Amniotic stem cell (primary cell): ENCODE measurements around the gene FLNB.

Source experiments
- DNase-seq: peaks from one replicate; lab custom pipeline; 2025; lab: John Stamatoyannopoulos, UW

Gene FLNB

DNA sequence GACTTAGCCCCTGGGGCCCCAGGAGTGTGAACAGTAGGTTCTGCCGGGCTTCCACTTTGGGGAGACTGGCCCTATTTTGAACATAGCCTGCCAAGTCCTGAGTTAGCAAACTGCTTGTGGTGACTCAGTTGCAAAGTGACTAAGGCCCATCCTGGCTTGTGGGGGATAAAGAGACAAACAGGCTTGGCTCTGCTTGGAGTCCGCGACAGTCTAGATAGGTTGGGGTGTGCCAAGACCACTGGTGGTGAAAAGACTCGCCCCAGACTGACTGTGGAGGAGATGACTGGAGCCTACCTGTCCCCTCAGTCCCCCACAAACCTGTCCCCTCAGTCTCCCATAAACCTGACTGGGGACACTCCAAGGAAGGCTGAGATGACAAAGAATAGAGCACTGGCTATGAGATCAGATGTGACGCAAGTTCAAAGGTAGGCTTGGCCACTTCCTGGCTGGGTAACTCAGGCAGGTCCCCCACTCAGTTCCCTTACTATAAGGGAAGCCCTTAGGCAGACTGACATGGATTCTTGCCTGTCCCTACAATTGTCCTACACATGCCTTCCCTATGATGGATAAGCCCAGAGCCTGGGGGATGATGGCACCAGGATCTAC is 198.3 kb downstream of the FLNB start:
- no peak for DNase-seq

DNA sequence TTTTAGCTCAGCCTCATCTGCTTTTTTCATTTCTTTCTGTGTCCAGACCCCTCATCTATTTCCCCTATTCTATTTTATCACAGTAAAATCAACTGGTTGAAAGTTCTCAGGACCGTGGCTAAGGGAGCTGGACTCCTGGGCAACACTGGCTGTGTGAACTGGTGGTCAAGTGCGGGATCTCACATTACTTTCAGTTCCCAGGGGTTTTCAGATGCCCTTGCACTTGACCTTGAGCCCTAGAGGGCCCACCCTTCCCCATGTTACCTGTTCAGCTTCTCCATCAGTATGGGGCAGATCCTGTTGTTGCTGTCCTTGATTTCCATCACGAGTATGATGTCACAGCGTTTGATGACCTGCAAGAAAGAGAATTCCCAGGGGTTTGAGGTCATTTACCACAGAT is 199.7 kb downstream of the FLNB start:
- DNase-seq = no peak

DNA sequence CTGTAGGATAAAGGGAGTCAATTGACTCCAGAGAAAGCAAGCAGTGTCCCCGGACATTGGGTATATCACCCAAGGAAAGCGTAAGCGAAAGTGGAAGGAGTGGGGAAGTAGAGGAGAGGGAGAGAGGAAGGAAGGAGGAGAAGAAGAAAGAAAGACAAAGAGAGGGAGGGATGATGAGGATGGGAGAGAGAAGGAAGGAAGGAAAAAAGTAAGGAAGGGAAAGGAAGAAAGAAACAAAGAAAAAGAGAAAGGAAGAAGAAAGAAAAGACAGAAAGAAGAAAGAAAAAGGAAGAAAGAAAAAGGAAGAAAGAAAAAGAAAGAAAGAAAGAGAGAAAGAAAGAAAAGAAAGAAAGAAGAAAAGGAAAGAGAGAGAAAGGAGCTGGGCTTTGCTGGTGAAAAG is 201.7 kb downstream of the FLNB start:
- DNase-seq = no peak

DNA sequence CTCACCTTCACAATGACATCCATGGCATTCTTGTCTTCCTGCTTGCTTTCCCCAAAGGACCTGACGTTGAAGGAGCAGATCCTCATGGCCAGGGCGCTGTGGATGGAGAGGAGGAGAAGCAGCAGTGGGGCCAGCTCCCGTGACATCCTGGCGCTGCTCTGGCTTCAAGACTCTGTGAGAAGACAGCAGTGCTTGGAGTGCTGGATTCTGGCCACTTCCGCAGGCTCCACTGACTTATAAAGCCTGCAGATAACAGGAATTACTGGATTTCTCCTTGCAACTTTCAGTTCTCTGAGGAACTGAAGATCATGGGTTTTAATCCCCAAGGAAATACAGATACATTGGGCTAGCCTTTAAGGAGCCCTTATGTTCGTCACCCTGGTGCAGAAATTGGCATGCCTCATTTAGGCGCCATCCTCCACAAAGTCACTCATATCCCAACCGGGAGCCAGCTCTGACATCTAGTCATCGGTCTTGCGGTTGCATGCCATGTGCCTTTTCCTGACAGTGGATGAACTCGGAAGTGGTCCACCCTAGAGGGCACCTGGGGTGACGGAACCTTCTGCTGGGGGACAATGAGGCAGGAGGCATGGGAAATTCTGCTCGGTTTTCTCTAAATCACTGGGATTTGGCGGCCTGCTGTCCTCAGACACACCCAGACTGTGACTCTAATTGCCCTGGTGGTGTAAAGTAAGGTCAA is 202.7 kb downstream of the FLNB start, which contains the start of gene DNASE1L3:
TSS of gene DNASE1L3 (minus strand) at position 212 of the 700 bp plus-strand sequence. CDS start at position 146, 66 bp downstream.
- DNase-seq = no peak

DNA sequence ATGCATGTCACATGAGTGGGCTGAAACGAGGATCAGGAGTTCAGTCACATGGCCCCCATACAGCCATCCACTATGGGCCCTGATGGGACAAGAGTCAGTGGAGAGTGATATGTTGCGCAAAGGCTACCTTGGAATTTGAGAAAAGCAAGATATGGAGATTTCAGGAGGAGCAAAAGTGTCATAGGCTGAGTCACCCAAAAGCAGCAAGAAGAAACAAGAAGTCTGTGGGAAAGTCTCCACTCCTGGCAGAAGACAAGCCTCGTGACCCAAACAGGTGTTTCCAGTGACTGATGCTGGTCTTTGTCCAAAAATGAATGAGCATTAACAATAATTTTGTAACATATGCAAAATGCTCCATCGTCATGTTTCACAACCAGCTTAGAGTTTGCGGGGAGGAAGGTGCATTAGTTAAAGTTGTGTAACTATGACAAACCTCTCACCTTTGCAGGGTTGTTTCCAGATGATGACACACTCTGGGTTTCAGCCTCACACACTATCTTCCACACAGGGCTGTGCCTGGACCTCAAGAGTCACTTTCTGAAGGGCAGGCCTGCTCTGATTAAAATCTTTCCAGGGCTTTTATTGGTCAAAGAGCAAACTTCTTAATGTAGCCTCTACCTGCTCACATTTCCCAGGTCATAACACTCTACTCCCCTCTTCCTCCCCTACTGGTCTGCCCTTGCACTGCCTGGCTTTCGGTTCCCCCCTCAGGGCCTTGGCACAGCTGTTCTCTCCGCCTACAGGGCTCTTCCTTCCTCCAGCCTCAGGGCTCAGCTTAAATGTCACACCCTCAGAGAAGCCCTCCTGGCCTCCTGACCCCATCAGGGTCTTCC is 206.5 kb downstream of the FLNB start:
- no peak for DNase-seq

DNA sequence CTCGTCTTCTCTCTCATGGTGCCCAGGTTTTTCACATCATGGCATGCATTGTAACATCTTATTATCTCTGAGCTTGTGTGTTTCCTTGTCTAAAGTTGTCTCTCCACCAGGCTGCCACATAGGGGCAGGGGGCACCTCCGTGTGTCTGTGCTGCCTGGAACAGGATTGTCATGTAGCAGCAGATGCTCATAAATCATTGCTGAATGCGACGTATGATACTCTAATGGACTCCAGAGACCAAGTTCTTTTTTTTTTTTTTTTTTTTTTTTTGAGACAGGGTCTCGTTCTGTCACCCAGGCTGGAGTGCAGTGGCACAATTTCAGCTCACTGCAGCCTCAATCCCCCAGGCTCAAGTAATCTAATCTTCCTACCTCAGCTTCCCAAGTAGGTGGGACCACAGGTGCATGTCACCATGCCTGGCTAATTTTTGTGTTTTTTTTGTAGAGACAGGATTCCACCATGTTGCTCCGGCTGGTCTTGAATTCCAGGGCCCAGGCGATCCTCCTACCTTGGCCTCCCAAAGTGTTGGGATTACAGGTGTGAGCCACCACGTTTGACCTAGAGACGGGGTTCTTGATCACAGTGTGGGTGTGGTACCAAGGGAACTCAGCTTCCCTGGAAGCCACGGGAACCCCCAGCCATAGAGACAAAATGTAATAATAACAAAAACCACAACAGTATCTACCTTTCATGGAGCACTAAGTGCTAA is 207.2 kb downstream of the FLNB start:
- DNase-seq = no peak

DNA sequence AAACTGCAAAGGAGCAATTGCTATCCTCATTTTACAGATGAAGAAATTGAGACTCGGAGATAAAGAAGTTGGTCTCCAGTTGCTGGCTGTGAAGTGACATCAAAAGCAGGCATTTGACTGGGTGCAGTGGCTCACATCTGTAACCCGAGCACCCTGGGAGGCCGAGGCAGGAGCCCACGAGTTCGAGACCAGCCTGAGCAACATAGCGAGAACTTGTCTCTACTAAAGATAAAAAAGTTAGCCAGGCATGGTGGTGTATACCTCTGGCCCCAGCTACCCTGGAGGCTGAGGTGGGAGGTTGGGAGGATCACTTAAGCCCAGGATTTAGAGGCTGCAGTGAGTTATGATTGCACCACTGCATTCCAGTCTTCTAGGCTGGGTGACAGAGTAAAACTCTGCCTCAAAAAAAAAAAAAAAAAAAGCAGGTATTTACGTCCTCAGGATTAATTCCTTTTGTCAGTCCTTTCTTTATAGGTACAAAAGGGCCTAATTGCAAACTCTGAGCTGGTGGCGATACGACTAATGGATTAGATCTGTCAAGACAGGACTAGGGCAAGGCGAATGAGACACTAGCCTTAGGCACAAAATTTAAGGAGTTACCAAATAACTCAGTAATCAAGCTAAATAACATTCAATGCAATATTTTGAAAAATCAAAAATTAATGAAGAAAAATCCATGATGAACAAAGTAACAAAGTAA is 208.4 kb downstream of the FLNB start:
- DNase-seq = no peak

DNA sequence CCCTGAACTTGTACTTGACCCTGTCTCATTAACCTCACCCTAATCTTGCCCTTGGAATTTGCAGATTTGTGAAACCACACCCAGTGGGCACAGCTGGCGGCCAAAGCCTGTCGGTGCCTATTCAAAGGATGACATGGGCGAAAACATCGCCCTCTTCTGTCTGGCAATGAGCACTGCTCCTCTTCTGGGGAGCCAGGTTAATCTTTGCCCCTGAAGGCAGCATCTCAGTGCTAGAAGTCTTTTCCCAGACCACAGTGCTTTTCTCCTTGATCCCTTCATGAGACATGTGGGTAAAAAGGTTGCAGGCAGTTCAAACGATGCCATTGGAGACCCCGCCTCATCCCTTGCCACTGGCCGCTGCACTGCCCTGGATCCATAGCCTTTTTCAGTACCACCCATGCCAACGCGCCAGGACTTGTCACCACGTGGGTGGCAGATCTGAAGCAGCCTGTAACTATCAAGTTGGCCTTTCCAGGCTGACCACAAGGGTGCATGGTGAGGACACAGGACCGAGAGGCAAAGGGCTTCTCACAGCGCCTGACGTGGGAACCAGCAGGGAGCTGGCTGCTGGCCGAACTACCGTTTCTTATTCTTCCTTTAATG is 209.1 kb downstream of the FLNB start:
- DNase-seq = no peak

DNA sequence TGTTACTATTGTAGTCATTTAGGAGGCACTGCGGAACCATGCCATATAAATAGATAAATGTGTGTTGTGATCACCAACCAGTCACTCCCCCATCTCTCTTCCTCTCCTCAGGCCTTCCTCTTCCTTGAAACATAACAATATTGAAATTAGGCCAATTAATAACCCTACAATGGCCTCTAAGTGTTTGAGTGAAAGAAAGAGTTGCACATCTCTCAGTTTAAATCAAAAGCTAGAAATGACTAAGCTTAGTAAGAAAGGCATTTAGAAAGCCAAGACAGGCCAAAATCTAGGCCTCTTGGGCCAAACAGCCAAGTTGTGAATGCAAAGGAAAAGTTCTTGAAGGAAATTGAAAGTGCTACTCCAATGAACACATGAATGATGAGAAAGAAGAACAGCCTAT is 210.7 kb downstream of the FLNB start:
- no peak for DNase-seq
